Raji (cell line): ENCODE results near the gene SLIT1.

Experiments
- POLR2A ChIP-seq: IDR thresholded peaks from 2 replicates; pipeline ENCODE4 v1.6.1; 2011; ENCODE audit warnings: low read depth, low read length, control low read depth; ENCODE audit not compliant: insufficient read depth

SLIT1 gene

GRCh38 chr10:97065128-97065527 lies 120.6 kb downstream of the SLIT1 start:
- no peak for TF ChIP-seq POLR2A

- TF ChIP-seq POLR2A = no peak
Observed at GRCh38 chr10:97063983-97064837, 121.5 kb downstream of the SLIT1 start.

DNA sequence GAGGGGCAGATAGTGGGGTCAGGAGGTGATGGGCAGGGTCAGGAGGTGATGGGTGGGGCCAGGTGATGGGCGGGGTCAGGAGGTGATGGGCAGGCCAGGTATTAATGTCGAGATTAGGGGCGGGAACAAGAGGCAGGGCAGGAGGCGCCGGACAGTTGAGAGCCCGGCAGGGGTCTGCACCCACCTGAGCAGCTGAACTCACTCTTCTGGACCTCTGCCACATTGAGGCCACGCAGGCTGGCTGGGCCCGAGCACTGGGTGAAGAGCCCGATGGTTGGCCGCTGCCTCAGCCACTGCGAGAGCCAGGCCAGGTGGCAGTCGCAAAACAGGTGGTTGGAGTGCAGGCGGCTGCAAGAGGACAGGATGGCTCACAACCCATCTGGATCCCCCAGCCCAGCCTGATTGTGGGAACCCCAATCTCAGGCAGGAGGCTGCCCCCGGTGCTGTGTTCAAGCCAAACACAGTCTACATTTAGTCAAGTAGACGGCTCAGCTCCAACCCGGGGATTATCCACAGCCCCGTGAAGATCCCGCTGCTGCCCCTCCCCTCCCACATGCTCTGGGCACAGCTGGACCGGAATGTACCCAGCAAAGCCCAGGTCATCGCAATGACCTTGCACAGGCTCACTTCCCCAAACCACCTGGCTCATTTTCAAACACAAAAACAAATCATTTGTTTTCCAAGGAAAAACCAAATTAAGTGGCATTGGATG lies 122.3 kb downstream of the SLIT1 start:
- TF ChIP-seq POLR2A = no peak

DNA sequence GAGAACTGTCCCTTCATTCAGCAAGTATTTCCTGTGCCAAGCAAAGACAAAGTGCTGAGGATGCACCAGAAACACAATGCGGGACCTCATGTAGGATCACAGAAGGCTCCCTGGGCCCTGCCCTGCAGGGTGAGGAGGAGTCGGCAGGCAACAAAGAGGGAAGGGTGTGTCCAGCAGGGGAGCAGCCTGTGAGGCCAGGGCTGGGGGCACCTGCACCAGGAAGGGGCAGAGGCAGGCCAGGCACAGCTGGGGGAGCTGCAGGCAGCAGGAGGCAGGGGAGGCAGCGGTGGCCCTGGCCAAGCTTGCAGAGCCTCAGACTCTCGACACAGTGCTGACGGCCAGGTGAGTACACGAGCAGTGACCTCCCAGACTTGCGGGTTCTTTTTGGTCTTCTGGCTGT lies 123.3 kb downstream of the SLIT1 start:
- no peak for TF ChIP-seq POLR2A

GRCh38 chr10:97062046-97062445 lies 123.7 kb downstream of the SLIT1 start:
- TF ChIP-seq POLR2A = no peak

DNA sequence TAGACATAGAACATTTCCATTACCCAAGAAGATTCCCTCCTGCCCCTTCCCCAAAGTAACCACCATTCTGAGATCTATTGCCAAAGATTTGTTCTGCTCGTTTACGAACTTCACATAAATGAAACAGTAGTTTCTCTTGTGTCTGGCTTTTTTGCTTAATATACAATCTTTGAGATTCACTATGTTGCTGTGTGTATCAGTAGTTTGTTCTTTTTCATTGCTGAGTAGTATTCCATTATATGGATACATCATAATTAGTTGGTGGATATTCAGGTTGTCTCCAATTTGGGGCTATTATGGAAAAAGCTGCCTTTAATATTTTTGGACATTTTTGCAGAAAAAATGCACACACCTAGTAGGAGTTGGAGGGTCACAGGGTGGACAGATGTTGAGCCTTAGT lies 124.3 kb downstream of the SLIT1 start:
- no peak for TF ChIP-seq POLR2A

- TF ChIP-seq POLR2A = no peak
Observed at GRCh38 chr10:97060441-97061084, 125.2 kb downstream of the SLIT1 start.

GRCh38 chr10:97059872-97060205 lies 125.9 kb downstream of the SLIT1 start:
- no peak for TF ChIP-seq POLR2A

- no peak for TF ChIP-seq POLR2A
Observed at GRCh38 chr10:97059006-97059871, 126.5 kb downstream of the SLIT1 start.

DNA sequence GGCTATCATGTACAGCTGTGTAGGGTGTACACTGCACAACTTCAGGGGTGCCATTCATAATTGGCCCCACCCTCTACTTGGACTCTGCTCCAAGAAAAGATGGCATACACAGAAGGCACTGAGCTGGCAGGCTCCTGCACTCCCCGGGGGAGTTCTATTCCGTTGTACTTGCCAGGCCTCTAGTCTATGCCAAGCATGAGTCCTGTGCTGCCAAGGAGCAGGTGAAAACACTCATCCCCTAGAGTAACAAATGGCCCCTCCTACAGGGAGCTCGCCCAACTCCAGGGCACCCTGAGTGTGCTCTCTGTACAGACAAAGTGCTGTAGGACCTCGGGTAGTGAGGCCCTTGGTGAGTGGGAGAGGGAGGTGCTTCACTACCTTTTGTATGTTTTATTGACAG lies 127.2 kb downstream of the SLIT1 start:
- TF ChIP-seq POLR2A = no peak

DNA sequence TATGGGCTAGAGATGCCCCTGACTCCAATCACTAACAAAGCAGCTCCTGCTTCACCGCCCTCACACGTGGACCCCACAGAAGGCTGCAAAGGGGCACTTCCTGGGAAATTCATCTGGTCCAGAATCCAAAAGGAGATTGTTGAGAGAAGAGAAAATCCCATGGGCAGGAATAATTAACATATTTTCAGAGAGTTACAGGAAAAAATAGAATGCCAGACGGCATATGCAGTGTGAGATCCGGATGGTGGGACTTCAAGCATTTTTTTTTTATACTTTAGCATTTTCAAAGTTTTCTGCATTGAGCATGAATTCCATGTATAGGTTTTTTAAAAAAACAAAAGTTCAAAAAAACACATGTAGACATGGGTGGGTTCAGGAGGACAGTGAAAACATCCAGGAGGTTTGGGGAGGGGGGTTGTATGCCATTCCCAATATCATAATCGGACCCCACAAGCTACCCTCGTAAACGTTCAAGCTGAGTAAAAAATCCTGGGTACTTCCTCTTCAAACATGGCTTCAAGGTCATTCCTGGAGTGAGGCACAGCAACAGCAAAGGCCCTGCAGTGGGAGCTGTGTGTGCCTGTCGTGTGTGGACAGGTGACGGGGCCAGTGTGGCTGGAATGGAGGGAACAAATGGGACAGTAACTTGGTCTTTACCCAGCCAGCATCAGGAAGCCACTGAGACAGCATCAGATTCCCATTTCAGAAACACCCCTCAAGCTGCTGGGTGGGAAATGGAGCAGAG lies 128.1 kb downstream of the SLIT1 start:
- no peak for TF ChIP-seq POLR2A

- TF ChIP-seq POLR2A = no peak
Observed at GRCh38 chr10:97056003-97056630, 129.6 kb downstream of the SLIT1 start.

DNA sequence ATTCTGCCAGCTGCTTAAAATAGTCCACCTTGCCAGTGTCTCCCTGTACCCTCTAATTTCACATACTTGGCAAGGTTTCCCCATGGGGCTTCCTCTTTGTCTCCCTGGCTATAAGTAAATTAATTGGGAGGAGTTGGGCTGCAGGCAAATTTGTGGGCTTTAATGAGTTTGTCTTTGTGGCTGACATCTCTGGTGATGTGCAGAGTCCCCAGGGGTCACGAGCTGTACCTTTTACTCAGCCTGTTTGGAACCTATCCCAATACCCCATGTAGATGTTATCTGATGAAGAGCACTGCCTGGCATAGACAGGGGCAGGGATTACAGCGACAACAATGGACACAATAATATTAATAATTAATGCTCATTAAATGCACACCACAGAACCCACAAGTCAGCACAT lies 132.5 kb downstream of the SLIT1 start:
- TF ChIP-seq POLR2A = no peak

DNA sequence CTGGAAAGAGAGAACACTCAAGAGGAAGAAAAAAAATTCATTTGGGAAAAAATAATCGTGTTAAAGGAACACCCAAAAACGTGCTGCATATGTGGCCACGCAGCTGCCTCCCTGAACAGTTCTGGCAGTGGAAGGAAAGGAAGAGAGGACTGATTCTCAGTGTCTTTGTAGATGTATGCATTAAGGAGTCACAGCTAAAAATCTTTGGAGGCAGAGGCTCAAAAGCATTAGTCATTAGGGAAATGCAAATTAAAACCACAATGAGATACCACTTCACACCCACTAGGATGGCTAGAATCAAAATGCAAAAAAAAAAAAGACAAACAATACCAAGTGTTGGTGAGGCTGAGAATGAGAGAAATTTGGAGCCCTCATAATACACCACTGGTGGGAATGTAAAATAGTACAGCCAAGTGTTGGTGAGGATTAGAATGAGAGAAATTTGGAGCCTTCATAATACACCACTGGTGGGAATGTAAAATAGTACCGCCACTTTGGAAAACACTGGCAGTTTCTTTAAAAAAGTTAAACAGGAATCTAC lies 134.7 kb downstream of the SLIT1 start:
- no peak for TF ChIP-seq POLR2A

GRCh38 chr10:97050205-97050745 lies 135.5 kb downstream of the SLIT1 start:
- no peak for TF ChIP-seq POLR2A
